ENCODE results near the gene TRAF5.

Gene TRAF5

DNA sequence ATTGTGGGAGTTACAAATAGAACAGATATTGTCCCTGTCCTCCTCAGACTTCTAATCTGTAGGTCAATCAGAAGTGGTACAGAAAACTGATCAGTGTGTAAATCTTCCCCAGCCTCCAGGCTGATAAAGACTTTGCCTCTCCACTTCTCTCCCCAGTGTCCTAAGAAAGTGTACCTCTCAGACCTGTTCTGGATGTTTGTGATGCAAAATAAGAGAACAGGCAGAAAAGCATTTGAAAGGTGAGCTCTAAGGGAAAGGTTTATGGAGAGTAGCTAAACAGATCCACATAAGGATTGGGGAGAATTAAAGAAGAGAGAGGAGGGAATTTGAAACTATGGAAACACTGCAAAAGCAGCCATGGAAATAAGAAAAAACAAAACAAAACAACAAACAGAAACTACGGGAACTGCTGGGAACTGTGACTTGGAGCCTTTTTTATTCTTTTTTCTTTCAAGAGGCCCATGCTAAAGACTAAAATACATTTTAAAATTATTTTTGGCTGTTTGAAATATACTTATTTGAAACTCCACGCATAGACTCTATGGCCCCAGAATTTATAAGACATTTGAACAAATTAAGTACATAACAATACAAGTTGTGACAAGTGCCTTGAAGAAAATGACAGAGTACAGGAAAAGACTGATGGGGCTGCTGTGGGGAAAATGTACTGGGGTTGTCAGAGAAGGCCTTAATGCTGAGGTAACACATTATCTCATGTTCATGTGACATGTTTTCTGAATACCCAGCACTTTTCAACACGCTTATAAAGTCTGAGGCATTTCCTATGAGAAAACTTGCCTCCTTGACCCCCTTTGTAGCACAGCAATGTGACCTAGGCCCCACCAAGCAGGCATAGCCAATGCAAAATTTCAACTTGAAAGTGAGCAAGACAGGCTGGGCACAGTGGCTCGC lies 51.2 kb downstream of the TRAF5 start:
- Histone ChIP-seq H3K9me3 (ENCODE audit: severe bottlenecking) (no peaks in the 10 kb centered on the region), H3K4me3 (ENCODE audit: low read depth, low read length) (no peak overlapping the region), H3K36me3 (peaks cover 12% of the 10 kb centered on the region), H3K27ac (no peak overlapping the region), H3K27me3 (ENCODE audit: insufficient read depth, low read depth, severe bottlenecking) (no peaks in the 10 kb centered on the region)
- TF ChIP-seq, protein P1, sequence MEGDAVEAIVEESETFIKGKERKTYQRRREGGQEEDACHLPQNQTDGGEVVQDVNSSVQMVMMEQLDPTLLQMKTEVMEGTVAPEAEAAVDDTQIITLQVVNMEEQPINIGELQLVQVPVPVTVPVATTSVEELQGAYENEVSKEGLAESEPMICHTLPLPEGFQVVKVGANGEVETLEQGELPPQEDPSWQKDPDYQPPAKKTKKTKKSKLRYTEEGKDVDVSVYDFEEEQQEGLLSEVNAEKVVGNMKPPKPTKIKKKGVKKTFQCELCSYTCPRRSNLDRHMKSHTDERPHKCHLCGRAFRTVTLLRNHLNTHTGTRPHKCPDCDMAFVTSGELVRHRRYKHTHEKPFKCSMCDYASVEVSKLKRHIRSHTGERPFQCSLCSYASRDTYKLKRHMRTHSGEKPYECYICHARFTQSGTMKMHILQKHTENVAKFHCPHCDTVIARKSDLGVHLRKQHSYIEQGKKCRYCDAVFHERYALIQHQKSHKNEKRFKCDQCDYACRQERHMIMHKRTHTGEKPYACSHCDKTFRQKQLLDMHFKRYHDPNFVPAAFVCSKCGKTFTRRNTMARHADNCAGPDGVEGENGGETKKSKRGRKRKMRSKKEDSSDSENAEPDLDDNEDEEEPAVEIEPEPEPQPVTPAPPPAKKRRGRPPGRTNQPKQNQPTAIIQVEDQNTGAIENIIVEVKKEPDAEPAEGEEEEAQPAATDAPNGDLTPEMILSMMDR (IDR thresholded peaks at IDR 0.05; ENCODE audit: low read depth, low read length) = no peak
- DNase-seq = no peak

DNA sequence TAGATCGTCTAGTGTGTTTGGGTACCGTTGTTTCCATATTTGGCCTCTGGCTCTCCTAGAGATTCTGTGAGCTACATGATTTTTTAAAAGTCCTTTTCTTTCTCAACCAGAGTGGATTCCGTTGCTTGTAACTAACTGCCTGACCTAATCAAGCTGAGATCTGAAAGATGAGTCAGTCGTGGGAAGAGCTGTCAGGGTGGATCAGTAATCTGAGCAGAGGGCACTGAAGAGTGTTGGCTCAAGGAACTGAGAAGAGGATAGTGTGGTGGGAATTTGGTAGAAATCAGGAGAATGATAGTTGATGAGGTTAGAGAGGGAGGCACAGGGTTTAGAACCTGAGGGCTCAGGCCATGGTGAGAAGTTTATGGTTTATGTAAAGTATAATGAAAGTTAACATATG lies 52.2 kb downstream of the TRAF5 start:
- H3K4me3 ChIP-seq (ENCODE audit: low read depth, low read length) = no peak overlapping the region
- no peaks in the 10 kb centered on the region for H3K27me3 ChIP-seq (ENCODE audit: insufficient read depth, low read depth, severe bottlenecking)
- H3K9me3 ChIP-seq (ENCODE audit: severe bottlenecking) = no peaks in the 10 kb centered on the region
- H3K27ac ChIP-seq = no peak overlapping the region
- H3K36me3 ChIP-seq = peaks cover 11% of the 10 kb centered on the region
- TF ChIP-seq, protein P1 (IDR thresholded peaks at IDR 0.05; ENCODE audit: low read depth, low read length) = no peak
- DNase-seq = no peak

DNA sequence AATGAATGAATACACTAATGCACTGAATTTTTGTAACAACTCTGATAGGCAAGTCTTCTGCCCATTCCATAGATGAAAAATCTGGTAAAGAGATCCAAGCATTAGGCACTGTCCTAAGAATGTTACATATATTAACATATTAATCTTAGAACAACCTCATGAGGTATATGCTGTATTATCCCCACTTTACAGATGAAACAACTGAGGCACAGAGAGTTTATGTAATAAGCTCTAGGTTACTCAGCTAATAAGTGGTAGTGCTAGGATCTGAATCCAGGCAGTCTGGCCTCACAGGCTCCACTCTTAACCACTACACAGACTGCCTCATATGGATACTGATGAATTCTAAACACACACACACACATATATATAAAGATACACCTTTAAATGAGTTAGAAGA lies 52.8 kb downstream of the TRAF5 start:
- Histone ChIP-seq H3K27me3 (ENCODE audit: insufficient read depth, low read depth, severe bottlenecking) (no peaks in the 10 kb centered on the region), H3K36me3 (peaks cover 8% of the 10 kb centered on the region), H3K4me3 (ENCODE audit: low read depth, low read length) (no peak overlapping the region), H3K9me3 (ENCODE audit: severe bottlenecking) (no peaks in the 10 kb centered on the region), H3K27ac (no peak overlapping the region)
- no peak for DNase-seq
- TF ChIP-seq, protein P1 (IDR thresholded peaks at IDR 0.05; ENCODE audit: low read depth, low read length) = no peak

DNA sequence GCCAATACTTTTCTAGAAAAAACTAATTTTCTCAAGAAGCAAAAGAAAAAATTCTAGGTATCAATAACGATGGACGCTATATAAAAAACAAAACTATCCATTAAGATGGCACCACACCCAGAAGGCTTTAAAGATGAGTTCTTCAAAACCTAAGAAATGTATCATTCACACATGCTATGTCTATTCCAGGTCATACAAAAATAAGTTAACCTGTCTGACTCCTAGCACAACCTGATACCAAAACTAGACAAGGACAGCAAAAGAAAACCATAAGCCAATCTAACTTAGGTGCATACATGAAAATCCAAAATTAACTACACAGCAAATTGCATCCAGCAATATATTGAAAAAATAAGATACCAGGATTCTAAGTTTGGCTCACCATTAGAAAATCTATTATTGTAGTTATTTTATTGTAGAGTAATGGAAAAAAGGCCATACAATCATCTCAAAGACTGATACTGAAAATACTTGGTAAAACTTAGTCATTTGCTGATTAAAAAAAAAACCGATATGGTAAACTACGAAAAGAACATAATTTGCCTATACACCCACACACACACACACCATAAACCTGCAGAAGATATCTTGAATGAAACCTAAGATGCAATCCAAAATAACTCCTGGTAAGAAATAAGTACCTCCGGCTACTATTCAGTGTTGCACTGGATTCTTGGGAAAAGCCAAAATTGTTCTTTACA lies 55.0 kb downstream of the TRAF5 start:
- TF ChIP-seq, protein P1 (IDR thresholded peaks at IDR 0.05; ENCODE audit: low read depth, low read length) = no peak
- H3K9me3 ChIP-seq (ENCODE audit: severe bottlenecking) = no peaks in the 10 kb centered on the region
- no peak for DNase-seq
- H3K36me3 ChIP-seq = peaks cover 2% of the 10 kb centered on the region; the same call in 1 of the 2 replicates
- H3K27me3 ChIP-seq (ENCODE audit: insufficient read depth, low read depth, severe bottlenecking) = no peaks in the 10 kb centered on the region
- H3K27ac ChIP-seq = peak overlapping the region; percentile 94
- H3K4me3 ChIP-seq (ENCODE audit: low read depth, low read length) = peak overlapping the region; percentile 67

DNA sequence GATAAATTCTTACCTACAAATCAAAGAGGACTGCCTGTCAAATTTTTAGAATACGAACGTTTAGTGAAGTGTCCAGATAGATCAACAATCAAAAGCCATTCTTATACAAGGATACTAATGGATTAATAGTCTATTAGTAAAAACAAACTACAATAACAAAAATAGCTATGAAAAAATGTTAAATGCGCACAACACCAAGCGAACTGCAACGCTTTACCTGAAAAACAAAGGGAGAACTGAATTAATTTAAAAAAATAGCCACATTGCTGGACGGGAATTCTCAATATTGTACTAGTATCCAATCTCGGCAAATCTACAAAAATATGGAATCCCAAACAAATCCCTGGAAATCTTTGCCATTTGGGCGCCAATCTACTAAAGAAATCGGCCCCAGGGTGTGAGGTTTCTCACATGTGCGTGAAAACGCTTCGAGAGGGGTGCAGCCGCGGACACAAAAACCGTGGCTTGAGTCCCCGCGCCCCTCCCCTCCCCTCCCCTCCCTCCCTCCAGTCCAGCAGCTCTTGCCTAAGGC lies 55.6 kb downstream of the TRAF5 start:
- no peak for DNase-seq
- Histone ChIP-seq H3K9me3 (ENCODE audit: severe bottlenecking) (no peaks in the 10 kb centered on the region), H3K27ac (peak overlapping the region; percentile 94), H3K4me3 (ENCODE audit: low read depth, low read length) (peak overlapping the region; percentile 67), H3K27me3 (ENCODE audit: insufficient read depth, low read depth, severe bottlenecking) (no peaks in the 10 kb centered on the region), H3K36me3 (peaks cover 2% of the 10 kb centered on the region; the same call in 1 of the 2 replicates)
- TF ChIP-seq, protein P1 (IDR thresholded peaks at IDR 0.05; ENCODE audit: low read depth, low read length) = no peak

Measured in WERI-Rb-1 (cell line).